ENCODE results near the gene APBA2. TPM values are rescaled to one million over a fixed set of nuclear protein-coding genes. Genes with fewer than 3 reads are reported as not detected.

Gene APBA2
- total RNA-seq, 4 donors from 2014 or later, result 1.6 to 8.2 (median 2.5) TPM

DNA sequence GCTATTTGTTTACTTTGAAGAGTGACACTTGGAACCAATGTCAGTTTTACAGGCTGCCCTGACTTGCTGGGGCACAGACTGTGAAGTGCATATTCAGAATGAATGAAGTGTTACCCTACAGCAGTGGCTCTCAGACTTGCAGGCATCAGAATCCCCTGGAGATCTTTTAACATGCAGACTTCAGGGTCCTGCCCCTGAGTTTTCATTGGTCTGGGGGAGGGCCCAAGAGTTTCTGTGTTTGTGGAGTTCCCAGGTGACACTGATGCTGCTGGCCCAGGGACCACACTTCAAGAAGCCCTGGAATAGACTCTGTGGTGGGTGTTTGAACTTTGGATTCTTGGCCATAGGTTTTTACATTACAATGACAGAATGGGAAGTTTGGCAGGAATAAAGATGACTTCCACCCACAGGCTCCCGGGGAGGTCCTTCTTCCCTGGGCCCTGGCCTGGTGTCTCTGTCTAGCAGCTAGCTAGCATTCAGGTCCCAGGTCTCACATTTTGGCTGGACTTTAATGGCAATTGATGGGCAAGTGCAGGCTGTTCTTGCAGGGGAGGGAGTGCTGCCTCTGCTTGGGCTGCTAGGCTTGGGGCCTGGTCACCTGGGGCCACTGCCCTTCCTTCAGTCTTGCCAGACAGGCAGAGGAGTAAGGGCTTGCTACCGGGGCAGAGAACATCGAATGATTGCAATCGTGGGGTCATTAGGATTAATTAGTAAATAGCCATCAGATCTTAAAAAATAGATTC, 149.0 kb downstream of the APBA2 start:
- 90 to 100% methylated on average over 1 to 4 of the region's 4 CpGs for WGBS, 2 donors (ENCODE audit: low coverage in 1 of 2)
- intact Hi-C loops (cut with DNase I; ENCODE audit: low total_unique reads), result no loop called here

DNA sequence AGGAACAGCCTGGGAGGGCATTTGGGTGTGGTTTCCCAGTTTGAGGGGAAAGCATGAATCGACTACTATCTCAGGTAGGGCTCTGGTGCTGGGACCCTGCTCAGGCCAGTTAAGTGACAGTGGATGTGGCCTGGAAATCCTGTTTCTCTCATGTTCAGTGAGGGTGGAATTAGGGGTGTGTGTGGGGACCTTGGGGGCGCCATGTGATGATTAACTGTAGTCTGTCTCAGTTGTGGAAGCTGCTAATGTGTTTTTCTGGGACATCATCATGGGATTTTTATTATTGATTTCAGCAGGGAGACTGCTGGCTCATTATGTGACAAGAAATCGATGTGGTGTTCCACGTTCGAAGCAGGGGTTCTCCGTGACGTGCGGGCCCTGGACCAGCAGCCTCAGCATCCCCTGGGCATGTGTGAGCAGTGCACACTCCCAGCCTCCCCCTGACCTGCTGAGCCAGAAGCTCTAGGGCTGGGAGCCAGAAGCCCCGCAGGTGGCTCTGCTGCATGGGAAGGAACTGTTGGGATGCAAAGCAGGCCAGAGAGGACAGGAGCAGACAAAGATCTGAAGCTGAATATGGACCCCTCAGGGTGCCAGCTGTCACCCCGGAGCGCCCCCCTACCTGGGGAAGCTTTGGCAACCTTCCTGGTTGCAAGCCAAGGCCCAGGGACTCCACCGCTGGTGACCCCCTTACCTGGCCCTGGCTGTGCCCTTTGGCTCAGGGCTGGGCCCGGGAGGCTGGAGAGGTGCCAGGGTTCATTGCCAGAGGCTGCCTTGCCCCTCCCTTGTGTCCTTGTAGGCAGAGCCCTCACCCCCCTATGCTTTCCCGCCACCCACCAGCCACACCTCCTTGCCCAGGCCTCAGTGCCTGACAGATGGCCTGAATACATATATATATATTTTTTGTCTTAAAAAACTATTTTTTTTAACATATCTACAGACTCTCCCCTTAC, 149.8 kb downstream of the APBA2 start:
- intact Hi-C loops (cut with DNase I; ENCODE audit: low total_unique reads) (no loop called here), in situ Hi-C loops (cut with MboI; ENCODE audit: low pct_ligation_motif_present in 1 of 4, low pct_unique_long_range_greater_than_20kb in 1 of 4, low sequenced_read_pairs in 3 of 4) (no loop called here)
- no peaks in the 10 kb centered on the region for H3K9me3 ChIP-seq
- no peak overlapping the region for H3K27ac ChIP-seq
- H3K27me3 ChIP-seq, result no peaks in the 10 kb centered on the region
- TF ChIP-seq POLR2AphosphoS5 (IDR thresholded peaks at IDR 0.05) (no peak), EP300 (IDR thresholded peaks at IDR 0.05; ENCODE audit: low read depth) (no peak), POLR2A (IDR thresholded peaks at IDR 0.05) (no peak), CTCF (IDR thresholded peaks at IDR 0.05) (no peak)
- no peak for DNase-seq
- no peak overlapping the region for H3K4me3 ChIP-seq
- no peaks in the 10 kb centered on the region for H3K4me1 ChIP-seq
- 73 to 86% methylated on average over 2 to 11 of the region's 14 CpGs for WGBS, 2 donors (ENCODE audit: low coverage in 1 of 2)
- no peaks in the 10 kb centered on the region for H3K36me3 ChIP-seq

More for the DNA sequence above, 149.0 kb downstream of the APBA2 start:
- TF ChIP-seq POLR2AphosphoS5 (IDR thresholded peaks at IDR 0.05) (no peak), CTCF (IDR thresholded peaks at IDR 0.05) (no peak), POLR2A (IDR thresholded peaks at IDR 0.05) (no peak), EP300 (IDR thresholded peaks at IDR 0.05; ENCODE audit: low read depth) (no peak)
- Histone ChIP-seq H3K27me3 (no peaks in the 10 kb centered on the region), H3K36me3 (no peaks in the 10 kb centered on the region), H3K9me3 (no peaks in the 10 kb centered on the region), H3K27ac (no peak overlapping the region), H3K4me1 (no peaks in the 10 kb centered on the region), H3K4me3 (no peak overlapping the region)
- no peak for DNase-seq
- in situ Hi-C loops (cut with MboI; ENCODE audit: low pct_ligation_motif_present in 1 of 4, low pct_unique_long_range_greater_than_20kb in 1 of 4, low sequenced_read_pairs in 3 of 4), result no loop called here

DNA sequence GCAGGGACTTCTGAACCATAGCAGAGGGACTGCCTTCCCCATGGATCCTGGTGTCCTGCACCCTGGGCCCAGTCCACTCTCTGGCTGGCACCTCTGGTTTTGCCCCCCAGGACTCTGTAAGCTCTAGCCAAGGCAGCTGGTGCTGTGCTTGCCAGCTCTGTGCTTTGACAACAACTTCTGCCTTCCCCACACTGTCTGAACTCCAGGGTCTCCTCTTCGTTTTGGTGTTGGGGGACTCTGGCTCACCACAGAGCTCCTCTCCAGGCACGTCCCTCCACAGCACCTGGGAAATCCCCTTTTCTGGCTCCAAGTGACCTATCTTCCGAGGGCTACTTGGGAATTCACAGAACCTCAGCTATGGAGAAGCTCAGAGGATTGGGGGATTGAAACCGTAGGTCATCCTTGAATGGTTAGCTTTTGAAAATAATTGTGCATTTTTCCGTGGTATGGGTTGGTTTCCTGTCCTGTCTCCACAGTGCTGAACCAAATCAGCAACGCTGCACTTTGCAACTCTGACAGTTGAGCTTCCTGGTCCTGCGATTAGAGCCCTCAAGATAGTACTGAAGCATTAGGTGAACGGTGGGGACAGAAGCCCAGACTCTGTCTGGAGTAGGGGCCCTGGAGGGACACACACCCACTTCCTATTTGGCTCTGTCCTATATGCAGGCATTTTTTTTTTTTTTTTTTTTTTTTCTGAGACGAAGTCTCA, 152.4 kb downstream of the APBA2 start:
- no peak for TF ChIP-seq POLR2AphosphoS5 (IDR thresholded peaks at IDR 0.05)
- no peak for TF ChIP-seq CTCF (IDR thresholded peaks at IDR 0.05)
- Histone ChIP-seq H3K4me3 (no peak overlapping the region), H3K4me1 (no peaks in the 10 kb centered on the region), H3K27ac (no peak overlapping the region), H3K9me3 (no peaks in the 10 kb centered on the region), H3K27me3 (no peaks in the 10 kb centered on the region), H3K36me3 (no peaks in the 10 kb centered on the region)
- in situ Hi-C loops (cut with MboI; ENCODE audit: low pct_ligation_motif_present in 1 of 4, low pct_unique_long_range_greater_than_20kb in 1 of 4, low sequenced_read_pairs in 3 of 4) (no loop called here), intact Hi-C loops (cut with DNase I; ENCODE audit: low total_unique reads) (no loop called here)
- DNase-seq, result no peak
- 67 to 84% methylated on average over 6 to 9 of the region's 9 CpGs for WGBS, 2 donors (ENCODE audit: low coverage in 1 of 2)

Measured in transverse colon (tissue), 4 donors.